NCI-H146 (cell line): Measurements from ENCODE around the gene FCAMR.

Source experiments
- DNase-seq: peaks from one replicate; lab custom pipeline; 2025; lab: John Stamatoyannopoulos, UW

FCAMR gene

DNA sequence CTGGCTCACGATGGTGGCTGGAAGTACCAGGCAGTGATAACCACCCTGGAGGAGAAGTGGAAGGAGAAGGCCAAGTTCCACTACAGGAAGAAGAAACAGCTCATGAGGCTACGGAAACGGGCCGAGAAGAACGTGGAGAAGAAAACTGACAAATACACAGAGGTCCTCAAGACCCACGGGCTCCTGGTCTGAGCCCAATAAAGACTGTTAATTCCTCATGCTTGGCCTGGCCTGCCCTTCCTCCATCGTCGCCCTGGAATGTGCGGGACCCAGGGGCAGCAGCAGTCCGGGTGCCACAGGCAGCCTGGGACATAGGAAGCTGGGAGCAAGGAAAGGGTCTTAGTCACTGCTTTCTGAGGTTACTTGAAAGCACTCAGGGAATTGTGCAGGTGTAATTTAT is 62.2 kb downstream of the FCAMR start:
- no peak for DNase-seq
